Measurements from ENCODE around the gene GNG13.

DNA sequence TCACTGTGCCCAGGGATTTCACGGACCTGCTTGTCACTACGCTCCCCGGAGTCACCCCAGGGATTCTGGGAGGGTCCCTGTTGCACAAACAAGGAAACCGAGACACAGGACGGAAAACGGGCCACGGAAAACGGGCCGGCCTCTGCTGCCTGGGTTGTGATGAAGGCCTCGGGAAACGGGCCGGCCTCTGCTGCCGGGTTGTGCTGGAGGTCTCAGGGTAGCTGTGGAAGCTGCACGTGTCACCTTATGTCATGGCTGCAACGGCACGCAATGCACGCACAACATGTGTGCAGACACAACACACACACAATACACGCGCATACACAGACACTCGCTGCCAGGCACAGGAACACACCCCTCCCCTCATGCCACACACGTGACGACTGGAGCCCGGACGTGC, 27.0 kb upstream of the GNG13 start:
- TF ChIP-seq, protein P1, sequence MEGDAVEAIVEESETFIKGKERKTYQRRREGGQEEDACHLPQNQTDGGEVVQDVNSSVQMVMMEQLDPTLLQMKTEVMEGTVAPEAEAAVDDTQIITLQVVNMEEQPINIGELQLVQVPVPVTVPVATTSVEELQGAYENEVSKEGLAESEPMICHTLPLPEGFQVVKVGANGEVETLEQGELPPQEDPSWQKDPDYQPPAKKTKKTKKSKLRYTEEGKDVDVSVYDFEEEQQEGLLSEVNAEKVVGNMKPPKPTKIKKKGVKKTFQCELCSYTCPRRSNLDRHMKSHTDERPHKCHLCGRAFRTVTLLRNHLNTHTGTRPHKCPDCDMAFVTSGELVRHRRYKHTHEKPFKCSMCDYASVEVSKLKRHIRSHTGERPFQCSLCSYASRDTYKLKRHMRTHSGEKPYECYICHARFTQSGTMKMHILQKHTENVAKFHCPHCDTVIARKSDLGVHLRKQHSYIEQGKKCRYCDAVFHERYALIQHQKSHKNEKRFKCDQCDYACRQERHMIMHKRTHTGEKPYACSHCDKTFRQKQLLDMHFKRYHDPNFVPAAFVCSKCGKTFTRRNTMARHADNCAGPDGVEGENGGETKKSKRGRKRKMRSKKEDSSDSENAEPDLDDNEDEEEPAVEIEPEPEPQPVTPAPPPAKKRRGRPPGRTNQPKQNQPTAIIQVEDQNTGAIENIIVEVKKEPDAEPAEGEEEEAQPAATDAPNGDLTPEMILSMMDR (IDR thresholded peaks at IDR 0.05): no peak
- no peak for TF ChIP-seq POLR2A (IDR thresholded peaks at IDR 0.05)
